Effector memory CD4-positive, alpha-beta T cell (primary cell): ENCODE measurements around the gene KRTCAP2.
"Not testable (repeated sequence)": the region's sequence is repeated elsewhere in the genome, so short reads cannot be mapped to it uniquely, and the experiment has no call there.

Experiments used
- DNase-seq, 3 donors: peaks; one replicate each; pipeline ENCODE4 v3.0.0-alpha.2; 2020
- H3K27ac ChIP-seq: 2 replicates; pipeline ENCODE4 v1.7.0; 2013; ENCODE audit warnings: mild to moderate bottlenecking, low read length, moderate library complexity; ENCODE audit not compliant: insufficient read depth, poor library complexity, severe bottlenecking
- H3K27me3 ChIP-seq: replicated peaks from 2 replicates; pipeline ENCODE4 v1.7.0; 2013; ENCODE audit warnings: mild to moderate bottlenecking, low read length; ENCODE audit not compliant: insufficient read depth, control insufficient read depth, poor library complexity, severe bottlenecking
- H3K36me3 ChIP-seq: 2 replicates; pipeline ENCODE4 v1.7.0; 2013; ENCODE audit warnings: mild to moderate bottlenecking, low read length, moderate library complexity; ENCODE audit not compliant: control insufficient read depth, insufficient read depth
- H3K4me1 ChIP-seq: 2 replicates; pipeline ENCODE4 v1.7.0; 2013; ENCODE audit warnings: low read length, mild to moderate bottlenecking; ENCODE audit not compliant: control insufficient read depth, insufficient read depth, poor library complexity, severe bottlenecking
- H3K4me3 ChIP-seq: 2 replicates; pipeline ENCODE4 v1.7.0; 2013; ENCODE audit warnings: low read length, low read depth, mild to moderate bottlenecking; ENCODE audit not compliant: insufficient read depth, poor library complexity, severe bottlenecking
- H3K9me3 ChIP-seq: 2 replicates; pipeline ENCODE4 v1.7.0; 2013; ENCODE audit warnings: mild to moderate bottlenecking, low read length, moderate library complexity; ENCODE audit not compliant: control insufficient read depth

The KRTCAP2 gene

DNA sequence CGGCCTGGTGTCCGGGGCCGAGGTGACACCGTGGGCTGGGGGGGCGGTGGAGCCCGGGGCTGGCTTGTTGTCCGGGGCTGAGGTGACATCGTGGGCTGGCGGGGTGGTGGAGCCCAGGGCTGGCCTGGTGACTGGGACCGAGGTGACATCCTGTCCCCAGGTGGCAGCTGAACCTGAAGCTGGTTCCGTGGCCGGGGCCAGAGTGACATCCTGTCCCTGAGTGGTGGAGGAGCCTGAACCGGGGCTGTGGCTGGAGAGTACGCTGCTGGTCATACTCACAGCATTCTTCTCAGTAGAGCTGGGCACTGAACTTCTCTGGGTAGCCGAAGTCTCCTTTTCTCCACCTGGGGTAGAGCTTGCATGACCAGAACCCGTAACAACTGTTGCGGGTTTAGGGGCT lies 18.8 kb upstream of the KRTCAP2 start:
- peaks cover 26% of the 10 kb centered on the region for H3K4me1 ChIP-seq
- H3K4me3 ChIP-seq = no peak overlapping the region
- H3K27ac ChIP-seq = no peak overlapping the region
- no peaks in the 10 kb centered on the region for H3K9me3 ChIP-seq
- DNase-seq = no peak
- H3K27me3 ChIP-seq = no peaks in the 10 kb centered on the region
- H3K36me3 ChIP-seq = no peaks in the 10 kb centered on the region

DNA sequence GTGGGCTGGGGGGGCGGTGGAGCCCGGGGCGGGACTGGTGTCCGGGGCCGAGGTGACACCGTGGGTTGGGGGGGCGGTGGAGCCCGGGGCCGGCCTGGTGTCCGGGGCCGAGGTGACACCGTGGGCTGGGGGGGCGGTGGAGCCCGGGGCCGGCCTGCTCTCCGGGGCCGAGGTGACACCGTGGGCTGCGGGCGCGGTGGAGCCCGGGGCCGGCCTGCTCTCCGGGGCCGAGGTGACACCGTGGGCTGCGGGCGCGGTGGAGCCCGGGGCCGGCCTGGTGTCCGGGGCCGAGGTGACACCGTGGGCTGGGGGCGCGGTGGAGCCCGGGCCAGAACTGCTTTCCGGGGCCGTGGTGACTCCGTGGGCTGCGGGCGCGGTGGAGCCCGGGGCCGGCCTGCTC lies 16.8 kb upstream of the KRTCAP2 start:
- DNase-seq, H3K4me3 ChIP-seq, H3K27me3 ChIP-seq, H3K36me3 ChIP-seq, H3K27ac ChIP-seq, H3K9me3 ChIP-seq: not testable (repeated sequence)
- peaks cover 24% of the 10 kb centered on the region for H3K4me1 ChIP-seq

DNA sequence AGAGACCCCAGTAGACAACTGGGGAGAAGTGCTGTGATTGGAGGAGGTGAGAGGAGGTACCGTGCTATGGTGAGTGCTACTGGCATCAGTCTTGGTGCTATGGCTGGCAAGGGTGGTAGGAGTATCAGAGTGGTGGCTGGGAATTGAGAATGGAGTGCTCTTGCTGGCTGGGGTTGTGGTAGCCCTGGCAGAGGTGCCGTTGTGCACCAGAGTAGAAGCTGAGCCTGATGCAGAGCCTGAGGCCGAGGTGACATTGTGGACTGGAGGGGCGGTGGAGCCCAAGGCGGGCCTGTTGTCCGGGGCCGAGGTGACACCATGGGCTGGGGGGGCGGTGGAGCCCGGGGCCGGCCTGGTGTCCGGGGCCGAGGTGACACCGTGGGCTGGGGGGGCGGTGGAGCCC lies 15.2 kb upstream of the KRTCAP2 start:
- no peak for DNase-seq
- Histone ChIP-seq H3K9me3 (no peaks in the 10 kb centered on the region), H3K4me3 (no peak overlapping the region), H3K27me3 (no peaks in the 10 kb centered on the region), H3K36me3 (no peaks in the 10 kb centered on the region), H3K4me1 (peaks cover 12% of the 10 kb centered on the region), H3K27ac (no peak overlapping the region)

DNA sequence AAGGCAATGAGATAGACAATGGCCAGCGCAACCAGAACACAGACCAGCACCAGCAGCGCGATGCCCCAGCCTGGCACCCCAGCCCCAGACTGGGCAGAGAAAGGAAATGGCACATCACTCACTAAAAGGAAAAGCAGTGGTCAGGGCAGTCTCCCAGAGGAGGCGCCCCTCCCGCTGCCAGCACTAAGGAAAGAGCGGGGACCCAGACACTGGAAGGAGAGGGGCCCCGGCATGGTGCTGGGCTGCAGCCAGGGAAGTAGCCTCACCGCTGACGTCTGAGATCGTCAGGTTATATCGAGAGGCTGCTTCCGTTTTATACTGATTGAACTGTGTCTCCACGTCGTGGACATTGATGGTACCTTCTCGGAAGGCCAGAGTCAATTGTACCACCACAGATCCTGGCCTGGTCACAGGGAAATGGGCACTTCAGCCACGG lies 14.4 kb upstream of the KRTCAP2 start:
- no peaks in the 10 kb centered on the region for H3K36me3 ChIP-seq
- H3K4me3 ChIP-seq = no peak overlapping the region
- no peak overlapping the region for H3K27ac ChIP-seq
- H3K4me1 ChIP-seq = peaks cover 7% of the 10 kb centered on the region
- no peaks in the 10 kb centered on the region for H3K27me3 ChIP-seq
- H3K9me3 ChIP-seq = no peaks in the 10 kb centered on the region
- no peak for DNase-seq

DNA sequence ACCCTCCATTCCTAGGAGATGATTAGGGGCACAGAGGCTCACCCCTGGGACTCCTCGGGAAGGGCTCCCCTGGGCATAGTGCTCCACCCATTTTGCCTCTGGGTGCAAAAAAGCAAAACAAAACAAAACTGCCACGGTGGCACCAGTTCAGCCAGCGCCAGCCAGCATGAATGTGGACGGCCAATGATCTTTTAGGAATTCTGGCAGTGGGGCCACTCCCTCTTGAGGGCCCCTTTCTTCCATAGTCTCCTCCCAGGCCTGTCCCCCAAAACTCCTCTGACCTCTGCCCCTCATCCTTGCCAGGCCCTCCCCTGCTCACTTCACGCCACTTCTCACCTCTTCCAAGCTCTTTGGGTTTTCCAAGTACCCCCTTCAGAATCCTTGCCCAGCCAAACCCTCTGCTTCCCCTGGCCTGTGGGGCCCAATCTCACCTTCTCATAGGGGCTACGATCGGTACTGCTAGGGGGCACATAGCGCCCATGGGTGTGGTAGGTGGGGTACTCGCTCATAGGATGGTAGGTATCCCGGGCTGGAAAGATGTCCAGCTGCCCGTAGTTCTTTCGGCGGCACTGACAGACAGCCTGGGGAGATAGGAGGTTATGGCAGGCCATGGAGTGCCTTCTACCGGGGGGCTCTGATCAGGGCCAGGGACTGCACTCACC lies 13.8 kb upstream of the KRTCAP2 start:
- no peaks in the 10 kb centered on the region for H3K9me3 ChIP-seq
- H3K4me3 ChIP-seq = no peak overlapping the region
- peaks cover 1% of the 10 kb centered on the region for H3K4me1 ChIP-seq
- H3K36me3 ChIP-seq = peaks cover 5% of the 10 kb centered on the region
- no peak overlapping the region for H3K27ac ChIP-seq
- no peaks in the 10 kb centered on the region for H3K27me3 ChIP-seq
- no peak for DNase-seq

DNA sequence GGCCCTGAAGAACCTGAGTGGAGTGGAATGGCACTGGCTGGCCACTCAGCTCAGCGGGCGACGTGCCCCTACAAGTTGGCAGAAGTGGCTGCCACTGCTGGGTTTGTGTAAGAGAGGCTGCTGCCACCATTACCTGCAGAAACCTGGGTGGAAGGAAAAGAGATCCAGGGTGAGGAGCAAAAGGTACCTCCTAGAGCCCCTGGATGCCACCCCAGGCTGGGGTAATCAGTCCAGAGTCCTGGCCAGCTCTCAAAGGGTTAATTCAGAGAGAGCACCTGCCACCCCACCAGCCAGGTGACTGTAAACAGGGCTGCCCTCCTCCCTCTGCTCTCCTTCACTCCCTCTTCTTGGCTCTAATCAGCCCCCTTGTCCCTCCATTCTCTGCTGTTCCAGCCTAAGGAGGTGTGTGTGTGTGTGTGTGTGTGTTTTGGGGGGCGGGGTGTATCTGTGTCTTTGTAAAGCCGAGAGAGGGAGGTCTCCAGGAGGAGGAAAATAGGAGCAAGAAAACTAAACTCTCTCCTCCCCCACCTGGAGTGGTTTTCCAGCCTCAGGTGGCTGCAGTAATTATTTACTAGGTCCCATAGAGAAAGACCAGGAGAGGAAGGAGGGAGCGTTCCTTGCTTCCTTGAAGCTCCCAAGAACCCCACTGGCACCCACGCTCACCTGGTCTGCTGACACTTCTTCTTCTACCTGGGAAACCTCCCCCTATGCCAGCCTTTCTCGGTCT lies 13.1 kb upstream of the KRTCAP2 start:
- no peak overlapping the region for H3K27ac ChIP-seq
- H3K4me1 ChIP-seq = no peaks in the 10 kb centered on the region
- H3K9me3 ChIP-seq = no peaks in the 10 kb centered on the region
- H3K36me3 ChIP-seq = peaks cover 11% of the 10 kb centered on the region
- no peaks in the 10 kb centered on the region for H3K27me3 ChIP-seq
- no peak for DNase-seq
- H3K4me3 ChIP-seq = no peak overlapping the region

DNA sequence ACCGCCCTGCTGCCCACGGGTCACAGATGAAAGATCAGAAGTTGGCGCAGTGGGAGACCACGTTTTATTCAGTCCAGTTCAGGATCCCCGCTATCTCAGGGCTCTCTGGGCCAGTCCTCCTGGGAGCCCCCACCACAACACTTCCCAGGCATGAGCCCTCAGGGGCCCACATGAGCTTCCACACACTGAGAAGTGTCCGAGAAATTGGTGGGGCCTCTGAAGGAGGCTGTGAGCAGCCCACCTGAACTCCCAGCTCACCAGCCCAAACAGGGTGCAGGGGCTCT lies 12.6 kb upstream of the KRTCAP2 start:
- no peaks in the 10 kb centered on the region for H3K27me3 ChIP-seq
- no peak overlapping the region for H3K4me3 ChIP-seq
- DNase-seq = no peak
- H3K4me1 ChIP-seq = no peaks in the 10 kb centered on the region
- no peak overlapping the region for H3K27ac ChIP-seq
- H3K9me3 ChIP-seq = no peaks in the 10 kb centered on the region
- H3K36me3 ChIP-seq = peaks cover 14% of the 10 kb centered on the region

DNA sequence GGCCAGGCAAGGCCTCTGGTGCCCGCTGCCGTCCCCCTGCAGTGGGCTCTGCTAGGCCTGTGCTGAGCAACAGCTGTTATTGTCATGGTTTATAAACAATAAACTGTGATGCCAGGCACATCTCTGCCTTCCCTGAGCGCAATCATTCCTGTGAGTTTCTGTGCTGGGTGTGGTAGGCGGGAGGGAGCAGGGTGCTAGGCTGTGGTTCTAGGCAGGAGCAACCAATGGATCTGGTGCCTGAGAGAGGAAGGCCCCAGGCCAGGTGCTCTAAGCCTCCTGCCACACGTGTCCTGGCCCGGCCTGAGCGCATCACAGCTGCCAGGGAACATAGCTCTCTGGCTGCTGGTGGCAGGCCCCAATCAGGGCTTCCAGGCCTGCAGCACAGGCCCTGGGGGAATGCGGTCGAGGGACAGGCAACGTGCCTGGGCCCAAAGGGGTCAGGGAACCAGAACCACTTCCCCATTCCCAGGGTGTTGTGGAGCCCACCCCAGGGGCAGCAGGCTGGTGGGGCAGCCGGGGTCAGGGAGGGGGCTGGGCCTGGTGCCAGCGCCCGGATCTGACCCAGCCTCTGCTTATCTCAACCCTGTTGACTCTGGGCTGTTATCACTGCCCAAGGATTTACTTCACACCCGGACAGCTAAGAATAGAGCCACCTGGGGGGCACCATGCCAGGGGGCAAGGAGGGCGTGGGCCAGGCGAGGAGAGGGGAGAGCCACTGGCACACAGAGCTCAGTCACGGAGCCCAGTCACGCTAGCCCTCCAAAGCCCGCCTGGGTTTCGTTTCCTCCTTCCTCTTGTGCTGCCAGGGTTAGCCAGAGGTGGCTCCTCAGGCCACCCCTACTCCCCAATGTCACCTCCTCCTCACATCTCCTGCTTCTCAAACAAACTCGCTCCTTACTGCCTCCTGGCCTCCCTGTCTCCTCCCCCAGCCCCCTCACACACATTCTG lies 12.0 kb upstream of the KRTCAP2 start:
- no peaks in the 10 kb centered on the region for H3K4me1 ChIP-seq
- no peak overlapping the region for H3K27ac ChIP-seq
- no peak for DNase-seq
- H3K27me3 ChIP-seq = no peaks in the 10 kb centered on the region
- peaks cover 14% of the 10 kb centered on the region for H3K36me3 ChIP-seq
- no peaks in the 10 kb centered on the region for H3K9me3 ChIP-seq
- no peak overlapping the region for H3K4me3 ChIP-seq

DNA sequence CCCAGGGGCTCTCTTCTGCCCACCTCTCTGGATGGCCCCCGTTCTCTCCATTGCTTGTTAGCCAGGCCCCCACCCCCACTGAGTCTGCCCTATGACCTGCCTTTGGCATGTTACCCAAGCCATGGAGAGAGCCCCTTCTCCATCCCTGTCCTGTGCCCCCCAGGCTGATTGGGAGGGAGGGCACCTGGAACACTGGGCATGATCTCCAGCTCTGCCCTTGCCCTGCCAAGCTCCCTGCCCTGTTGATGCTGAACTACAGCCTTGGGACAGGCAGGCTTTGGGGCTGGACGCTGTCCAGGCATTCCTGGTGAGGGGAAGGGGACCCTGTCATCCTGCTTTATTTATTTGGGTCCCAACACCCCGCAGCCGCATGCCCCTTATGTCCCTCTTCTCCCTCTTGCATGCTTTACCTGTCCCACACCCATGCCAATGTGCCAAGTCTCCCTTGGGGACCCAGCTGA lies 11.3 kb upstream of the KRTCAP2 start:
- H3K27ac ChIP-seq = no peak overlapping the region
- no peak overlapping the region for H3K4me3 ChIP-seq
- H3K27me3 ChIP-seq = no peaks in the 10 kb centered on the region
- no peaks in the 10 kb centered on the region for H3K9me3 ChIP-seq
- no peak for DNase-seq
- no peaks in the 10 kb centered on the region for H3K4me1 ChIP-seq
- peaks cover 21% of the 10 kb centered on the region for H3K36me3 ChIP-seq

DNA sequence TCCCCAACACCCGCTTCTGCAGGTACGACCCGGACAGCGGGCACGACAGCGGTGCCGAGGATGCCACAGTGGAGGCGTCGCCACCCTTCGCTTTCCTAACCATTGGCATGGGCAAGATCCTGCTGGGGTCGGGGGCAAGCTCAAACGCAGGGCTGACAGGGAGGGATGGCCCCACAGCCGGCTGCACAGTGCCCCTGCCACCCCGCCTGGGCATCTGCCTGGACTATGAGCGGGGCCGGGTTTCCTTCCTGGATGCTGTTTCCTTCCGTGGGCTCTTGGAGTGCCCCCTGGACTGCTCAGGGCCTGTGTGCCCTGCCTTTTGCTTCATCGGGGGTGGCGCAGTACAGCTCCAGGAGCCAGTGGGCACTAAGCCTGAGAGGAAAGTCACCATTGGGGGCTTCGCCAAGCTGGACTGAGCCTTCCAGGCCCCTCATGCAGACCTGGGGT lies 10.7 kb upstream of the KRTCAP2 start:
- Histone ChIP-seq H3K4me1 (no peaks in the 10 kb centered on the region), H3K36me3 (peaks cover 27% of the 10 kb centered on the region), H3K27me3 (no peaks in the 10 kb centered on the region), H3K4me3 (no peak overlapping the region), H3K27ac (no peak overlapping the region), H3K9me3 (no peaks in the 10 kb centered on the region)
- DNase-seq = no peak
